HCT116 (cell line): ENCODE results near the gene OR8G1. TPM values are rescaled to one million over a fixed set of nuclear protein-coding genes. Genes with fewer than 3 reads are reported as not detected.

Source experiments
- ATAC-seq: fragments of 200-7000 bp; cut with Tn5 transposase; 2 replicates; pipeline ENCODE4 v1.9.1; 2020; ENCODE audit warnings: mild to moderate bottlenecking, moderate library complexity
- BruUV-seq: library from RNA; stranded (reverse); fragments of 400-500 nt; replicated peaks from 2 replicates; lab custom pipeline; 2021; lab: Mats Ljungman, UMichigan
- CTCF ChIA-PET: fragments of 300-600 bp; sonication (Branson Sonifier 250); formaldehyde crosslinking; loops from one replicate; lab custom pipeline; 2021; ENCODE audit warnings: antibody characterized with exemption; lab: Charles Lee
- POLR2A ChIA-PET: fragments of 300-600, 350-600 bp; sonication (Branson Sonifier 250); formaldehyde crosslinking; loops from one replicate; lab custom pipeline; 2021; ENCODE audit warnings: antibody characterized with exemption; lab: Charles Lee
- RAD21 ChIA-PET, 2 experiments: fragments of 300-600 bp; sonication (Branson Sonifier 250); formaldehyde crosslinking; loops; one replicate each; lab custom pipeline; 2023; ENCODE audit warnings: low total read pairs in 2 of 2; ENCODE audit not compliant: uncharacterized antibody in 2 of 2, unreplicated experiment in 2 of 2, low non-redundant PET in 1 of 2; lab: Charles Lee
- DNase-seq: peaks from one replicate; pipeline ENCODE4 v3.0.0-alpha.2; 2010; ENCODE audit warnings: low read depth, low spot score
- H2AFZ ChIP-seq: fragments of 200-600 bp; shearing (Covaris generic), sonication (generic); 2 replicates; pipeline ENCODE4 v1.6.1; 2017; ENCODE audit warnings: low read depth, mixed run types, mixed read lengths, antibody characterized with exemption, low read length; ENCODE audit not compliant: poor library complexity, severe bottlenecking
- H3K27ac ChIP-seq: 2 replicates; pipeline ENCODE4 v1.5.1; 2012; ENCODE audit warnings: low read depth, low read length
- H3K27me3 ChIP-seq: fragments of 200-600 bp; sonication (generic); 2 replicates; pipeline ENCODE4 v1.6.1; 2016; ENCODE audit warnings: mixed run types, low read length, mixed read lengths; ENCODE audit not compliant: insufficient read depth
- H3K36me3 ChIP-seq, 2 experiments: fragments of 200-500 bp in 1 of 2; fragments of 200-600 bp in 1 of 2; sonication (Bioruptor generic) in 1 of 2; sonication (generic) in 1 of 2; 2 replicates each; pipeline versions ENCODE4 v1.5.1 to v1.6.1; 2014 to 2016; ENCODE audit warnings: low read length in 2 of 2, inconsistent platforms in 1 of 2, mixed read lengths in 1 of 2, mixed run types in 1 of 2; ENCODE audit not compliant: insufficient read depth in 2 of 2, control insufficient read depth in 1 of 2
- H3K4me1 ChIP-seq, 2 experiments: fragments of 200-600 bp in 1 of 2; sonication (generic) in 1 of 2; 2 replicates each; pipeline versions ENCODE4 v1.5.1 to v1.6.1; 2012 to 2017; ENCODE audit warnings: low read length in 2 of 2, inconsistent platforms in 1 of 2, mild to moderate bottlenecking in 1 of 2, mixed read lengths in 1 of 2, mixed run types in 1 of 2, moderate library complexity in 1 of 2; ENCODE audit not compliant: insufficient read depth in 2 of 2, control insufficient read depth in 1 of 2
- H3K4me2 ChIP-seq: fragments of 200-600 bp; sonication (generic); 2 replicates; pipeline ENCODE4 v1.6.1; 2017; ENCODE audit warnings: mixed run types, low read length, mixed read lengths
- H3K4me3 ChIP-seq, 2 experiments: fragments of 200-600 bp in 1 of 2; sonication (generic) in 1 of 2; replicated peaks in 1 of 2; 2 replicates each; pipeline ENCODE4 v1.5.1; 2011 to 2016; ENCODE audit warnings: low read length in 2 of 2, control low read depth in 1 of 2, low read depth in 1 of 2, mild to moderate bottlenecking in 1 of 2, mixed read lengths in 1 of 2, mixed run types in 1 of 2
- H3K79me2 ChIP-seq: fragments of 200-600 bp; sonication (generic); 2 replicates; pipeline ENCODE4 v1.6.1; 2017; ENCODE audit warnings: mild to moderate bottlenecking, mixed run types, low read length, moderate library complexity, mixed read lengths; ENCODE audit not compliant: insufficient read depth
- H3K9ac ChIP-seq: fragments of 200-600 bp; sonication (generic); 2 replicates; pipeline ENCODE4 v1.6.1; 2016; ENCODE audit warnings: low read length, mixed read lengths
- H3K9me2 ChIP-seq: fragments of 200-600 bp; sonication (generic), shearing (Covaris generic); 2 replicates; pipeline ENCODE4 v1.6.1; 2017; ENCODE audit warnings: mixed run types, mild to moderate bottlenecking, moderate library complexity; ENCODE audit not compliant: insufficient read depth
- H3K9me3 ChIP-seq, 2 experiments: fragments of 200-500 bp in 1 of 2; fragments of 200-600 bp in 1 of 2; sonication (Bioruptor generic) in 1 of 2; sonication (generic) in 1 of 2; 2 replicates each; pipeline ENCODE4 v1.6.1; 2014 to 2017; ENCODE audit warnings: low read length in 2 of 2, mixed read lengths in 2 of 2, inconsistent platforms in 1 of 2, low read depth in 1 of 2, mild to moderate bottlenecking in 1 of 2, mixed run types in 1 of 2, moderate library complexity in 1 of 2; ENCODE audit not compliant: control insufficient read depth in 1 of 2, insufficient read depth in 1 of 2
- H4K20me1 ChIP-seq: fragments of 200-600 bp; sonication (generic), shearing (Covaris generic); 2 replicates; pipeline ENCODE4 v1.6.1; 2017; ENCODE audit warnings: mixed run types, mild to moderate bottlenecking, moderate library complexity; ENCODE audit not compliant: insufficient read depth
- ATF3 ChIP-seq: IDR thresholded peaks from 2 replicates; pipeline ENCODE4 v1.6.1; 2012
- CBX3 ChIP-seq: IDR thresholded peaks from 2 replicates; pipeline ENCODE4 v1.6.1; 2012; ENCODE audit warnings: low read depth
- CEBPB ChIP-seq: IDR thresholded peaks from 2 replicates; pipeline ENCODE4 v1.6.1; 2012; ENCODE audit warnings: low read depth
- EGR1 ChIP-seq: IDR thresholded peaks from 2 replicates; pipeline ENCODE4 v1.6.1; 2012; ENCODE audit warnings: low read depth
- EZH2phosphoT487 ChIP-seq: fragments of 200-600 bp; IDR thresholded peaks from 2 replicates; pipeline ENCODE4 v1.6.1; 2018; ENCODE audit warnings: antibody characterized with exemption, borderline replicate concordance
- JUND ChIP-seq: IDR thresholded peaks from 2 replicates; pipeline ENCODE4 v1.6.1; 2012
- RAD21 ChIP-seq: IDR thresholded peaks from 2 replicates; pipeline ENCODE4 v1.6.1; 2012; ENCODE audit warnings: low read depth, mild to moderate bottlenecking
- SIN3A ChIP-seq: IDR thresholded peaks from 2 replicates; pipeline ENCODE4 v1.6.1; 2012; ENCODE audit warnings: low read depth
- SRF ChIP-seq: IDR thresholded peaks from 2 replicates; pipeline ENCODE4 v1.6.1; 2012; ENCODE audit warnings: low read depth
- ZFX ChIP-seq: fragments of 450-650 bp; IDR thresholded peaks from 2 replicates; pipeline ENCODE4 v1.6.1; 2017
- intact Hi-C: fragments of 100-400 bp; cut with micrococcal nuclease; formaldehyde crosslinking; loops from 2 replicates; pipeline ENCODE4 v1.10.0; 2022
- total RNA-seq: library from RNA; stranded (reverse); gene quantifications from one replicate; pipeline ENCODE4 v1.2.1, GENCODE V29; 2021; ENCODE audit not compliant: unreplicated experiment
- TF ChIP-seq, protein P1 (sequence below): IDR thresholded peaks from 2 replicates; pipeline ENCODE4 v1.6.1; 2011; ENCODE audit warnings: mild to moderate bottlenecking, low read length, moderate library complexity; ENCODE audit not compliant: insufficient replicate concordance; ENCODE audit errors: extremely low read depth
- TF ChIP-seq, protein P2 (sequence below), 3 experiments: fragments of 200-600 bp in 1 of 3; sonication (generic) in 1 of 3; IDR thresholded peaks in 2 of 3; conservative IDR thresholded peaks in 1 of 3; 2 replicates each; pipeline ENCODE4 v1.5.1; 2012 to 2017; ENCODE audit warnings: low read depth in 2 of 3, low read length in 2 of 3, antibody characterized with exemption in 1 of 3, borderline replicate concordance in 1 of 3, control low read depth in 1 of 3, mild to moderate bottlenecking in 1 of 3, mixed read lengths in 1 of 3, mixed run types in 1 of 3, moderate library complexity in 1 of 3; ENCODE audit not compliant: insufficient read depth in 1 of 3
- TF ChIP-seq, protein P3 (sequence below): IDR thresholded peaks from 2 replicates; pipeline ENCODE4 v1.6.1; 2012

Gene OR8G1
- total RNA-seq, 1 experiment from 2014 or later = not detected

GRCh38 chr11:124219126-124219525 lies 21.8 kb upstream of the OR8G1 start:
- Histone ChIP-seq H3K4me1 (no peaks in the 10 kb centered on the region), H3K4me2 (no peak overlapping the region), H3K4me3 (no peak overlapping the region), H3K9ac (no peak overlapping the region), H4K20me1 (no peaks in the 10 kb centered on the region), H3K27ac (no peak overlapping the region), H2AFZ (no peak overlapping the region), H3K9me2 (no peaks in the 10 kb centered on the region), H3K9me3 (no peaks in the 10 kb centered on the region), H3K27me3 (peaks cover 13% of the 10 kb centered on the region; the same call in 1 of the 2 replicates), H3K79me2 (no peaks in the 10 kb centered on the region), H3K36me3 (no peaks in the 10 kb centered on the region)
- no peak for TF ChIP-seq ATF3
- POLR2A ChIA-PET = no interaction called here
- RAD21 ChIA-PET = no interaction called here
- no TSS peak for BruUV-seq
- DNase-seq = no peak
- CTCF ChIA-PET = interaction anchor here (1.4 kb wide), 1 partner anchor 24 kb away, joined by 3 read pairs; no protein-coding TSS in a partner anchor
- no peak for ATAC-seq
- intact Hi-C loops = no loop called here

- DNase-seq = no peak
- intact Hi-C loops = no loop called here
- H3K4me1 ChIP-seq = no peaks in the 10 kb centered on the region
- TF ChIP-seq EZH2phosphoT487 (no peak), SIN3A (no peak), ZFX (no peak), JUND (no peak), EGR1 (no peak), CBX3 (no peak), SRF (no peak), RAD21 (no peak), CEBPB (no peak)
- TF ChIP-seq, protein P1, sequence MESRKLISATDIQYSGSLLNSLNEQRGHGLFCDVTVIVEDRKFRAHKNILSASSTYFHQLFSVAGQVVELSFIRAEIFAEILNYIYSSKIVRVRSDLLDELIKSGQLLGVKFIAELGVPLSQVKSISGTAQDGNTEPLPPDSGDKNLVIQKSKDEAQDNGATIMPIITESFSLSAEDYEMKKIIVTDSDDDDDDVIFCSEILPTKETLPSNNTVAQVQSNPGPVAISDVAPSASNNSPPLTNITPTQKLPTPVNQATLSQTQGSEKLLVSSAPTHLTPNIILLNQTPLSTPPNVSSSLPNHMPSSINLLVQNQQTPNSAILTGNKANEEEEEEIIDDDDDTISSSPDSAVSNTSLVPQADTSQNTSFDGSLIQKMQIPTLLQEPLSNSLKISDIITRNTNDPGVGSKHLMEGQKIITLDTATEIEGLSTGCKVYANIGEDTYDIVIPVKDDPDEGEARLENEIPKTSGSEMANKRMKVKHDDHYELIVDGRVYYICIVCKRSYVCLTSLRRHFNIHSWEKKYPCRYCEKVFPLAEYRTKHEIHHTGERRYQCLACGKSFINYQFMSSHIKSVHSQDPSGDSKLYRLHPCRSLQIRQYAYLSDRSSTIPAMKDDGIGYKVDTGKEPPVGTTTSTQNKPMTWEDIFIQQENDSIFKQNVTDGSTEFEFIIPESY = no peak
- TF ChIP-seq, protein P2, sequence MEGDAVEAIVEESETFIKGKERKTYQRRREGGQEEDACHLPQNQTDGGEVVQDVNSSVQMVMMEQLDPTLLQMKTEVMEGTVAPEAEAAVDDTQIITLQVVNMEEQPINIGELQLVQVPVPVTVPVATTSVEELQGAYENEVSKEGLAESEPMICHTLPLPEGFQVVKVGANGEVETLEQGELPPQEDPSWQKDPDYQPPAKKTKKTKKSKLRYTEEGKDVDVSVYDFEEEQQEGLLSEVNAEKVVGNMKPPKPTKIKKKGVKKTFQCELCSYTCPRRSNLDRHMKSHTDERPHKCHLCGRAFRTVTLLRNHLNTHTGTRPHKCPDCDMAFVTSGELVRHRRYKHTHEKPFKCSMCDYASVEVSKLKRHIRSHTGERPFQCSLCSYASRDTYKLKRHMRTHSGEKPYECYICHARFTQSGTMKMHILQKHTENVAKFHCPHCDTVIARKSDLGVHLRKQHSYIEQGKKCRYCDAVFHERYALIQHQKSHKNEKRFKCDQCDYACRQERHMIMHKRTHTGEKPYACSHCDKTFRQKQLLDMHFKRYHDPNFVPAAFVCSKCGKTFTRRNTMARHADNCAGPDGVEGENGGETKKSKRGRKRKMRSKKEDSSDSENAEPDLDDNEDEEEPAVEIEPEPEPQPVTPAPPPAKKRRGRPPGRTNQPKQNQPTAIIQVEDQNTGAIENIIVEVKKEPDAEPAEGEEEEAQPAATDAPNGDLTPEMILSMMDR (IDR thresholded peaks at IDR 0.05 in 2 of 3, conservative IDR thresholded peaks at IDR 0.05 in 1 of 3; ENCODE audit: borderline replicate concordance in 1 of 3, insufficient read depth in 1 of 3, low read depth in 2 of 3, low read length in 2 of 3) = no peak
- TF ChIP-seq, protein P3, sequence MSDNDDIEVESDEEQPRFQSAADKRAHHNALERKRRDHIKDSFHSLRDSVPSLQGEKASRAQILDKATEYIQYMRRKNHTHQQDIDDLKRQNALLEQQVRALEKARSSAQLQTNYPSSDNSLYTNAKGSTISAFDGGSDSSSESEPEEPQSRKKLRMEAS = no peak
- RAD21 ChIA-PET = no interaction called here
- no peak overlapping the region for H3K4me2 ChIP-seq
- H3K4me3 ChIP-seq = no peak overlapping the region
- no peaks in the 10 kb centered on the region for H3K9me2 ChIP-seq
- CTCF ChIA-PET = no interaction called here
- POLR2A ChIA-PET = no interaction called here
- no peak overlapping the region for H3K27ac ChIP-seq
- no peaks in the 10 kb centered on the region for H3K9me3 ChIP-seq
- no peak overlapping the region for H2AFZ ChIP-seq
- no peak overlapping the region for H3K9ac ChIP-seq
- H3K79me2 ChIP-seq = no peaks in the 10 kb centered on the region
- no peaks in the 10 kb centered on the region for H4K20me1 ChIP-seq
- H3K27me3 ChIP-seq = peaks cover 21% of the 10 kb centered on the region; the same call in 1 of the 2 replicates
- ATAC-seq = no peak
- H3K36me3 ChIP-seq = no peaks in the 10 kb centered on the region
- no TSS peak for BruUV-seq
These were observed 18.5 kb upstream of the OR8G1 start for GRCh38 chr11:124222407-124222806.
